Nephron (organoid): ENCODE results near the gene ATG16L2.
A peak's percentile ranks its signal among the peaks of the same experiment; 100 is the strongest.

Experiments used
- H3K27ac Mint-ChIP-seq, 3 experiments: 2 replicates each; pipeline ENCODE4 v1.8.0; 2020; ENCODE audit warnings: mixed read lengths in 3 of 3, mild to moderate bottlenecking in 2 of 3, moderate library complexity in 1 of 3
- H3K27me3 Mint-ChIP-seq: 2 replicates; pipeline ENCODE4 v1.8.0; 2021; ENCODE audit warnings: low read depth, mild to moderate bottlenecking, moderate library complexity, mixed read lengths
- H3K36me3 Mint-ChIP-seq: 2 replicates; pipeline ENCODE4 v1.8.0; 2020; ENCODE audit warnings: low read depth, mixed read lengths
- H3K4me1 Mint-ChIP-seq: 2 replicates; pipeline ENCODE4 v1.8.0; 2020; ENCODE audit warnings: mixed read lengths
- H3K4me3 Mint-ChIP-seq, 3 experiments: 2 replicates each; pipeline ENCODE4 v1.8.0; 2020; ENCODE audit warnings: mild to moderate bottlenecking in 3 of 3, mixed read lengths in 3 of 3, moderate library complexity in 2 of 3
- H3K9me3 Mint-ChIP-seq: 2 replicates; pipeline ENCODE4 v1.8.0; 2020; ENCODE audit warnings: mixed read lengths
- TF ChIP-seq, protein P1 (sequence below), 3 experiments: fragments of 200-600 bp; sonication (generic); IDR thresholded peaks; one replicate each; pipeline ENCODE4 v1.5.0; 2021; ENCODE audit warnings: antibody characterized with exemption in 3 of 3; ENCODE audit not compliant: unreplicated experiment in 3 of 3

The ATG16L2 gene

DNA sequence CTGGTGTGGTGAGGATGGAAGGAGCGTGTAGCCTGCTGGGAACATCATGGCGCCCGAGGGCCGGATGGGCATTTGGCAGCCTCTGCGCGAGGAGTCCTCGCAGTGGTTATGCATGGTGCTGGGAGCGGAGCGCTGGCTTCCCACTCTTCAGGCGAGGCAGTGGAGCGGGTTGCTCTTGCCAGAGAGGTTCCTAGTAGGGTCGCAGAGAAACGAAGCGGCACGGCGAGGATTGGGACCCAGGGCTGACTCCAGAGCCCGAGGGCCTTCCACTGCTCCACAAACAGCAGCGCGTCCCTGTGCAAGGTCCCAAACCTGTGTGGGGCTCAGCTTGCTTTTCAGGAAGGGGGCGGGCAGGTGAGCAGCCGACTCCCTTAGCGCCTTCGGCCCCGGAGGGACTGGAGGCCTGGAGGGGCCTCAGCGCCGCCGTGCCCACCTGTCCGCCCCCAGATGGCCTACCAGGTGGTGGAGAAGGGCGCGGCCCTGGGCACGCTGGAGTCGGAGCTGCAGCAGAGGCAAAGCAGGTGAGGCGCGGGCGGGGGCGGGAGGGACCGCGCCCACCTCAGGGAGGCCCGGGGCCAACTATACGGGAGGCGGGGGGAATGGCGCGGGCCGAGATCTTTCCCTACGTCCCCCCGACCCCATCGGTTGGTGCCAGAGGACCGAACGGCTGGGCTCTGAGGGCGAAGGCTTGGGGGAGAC, 7.2 kb downstream of the ATG16L2 start:
- H3K4me3 Mint-ChIP-seq, result peak overlapping the region; percentile 76 to 79 (median 77)
- H3K27ac Mint-ChIP-seq, result no peak overlapping the region
- H3K27me3 Mint-ChIP-seq, result no peaks in the 10 kb centered on the region
- H3K9me3 Mint-ChIP-seq, result no peaks in the 10 kb centered on the region
- peaks cover 5% of the 10 kb centered on the region for H3K4me1 Mint-ChIP-seq
- peaks cover 12% of the 10 kb centered on the region for H3K36me3 Mint-ChIP-seq
- TF ChIP-seq, protein P1, sequence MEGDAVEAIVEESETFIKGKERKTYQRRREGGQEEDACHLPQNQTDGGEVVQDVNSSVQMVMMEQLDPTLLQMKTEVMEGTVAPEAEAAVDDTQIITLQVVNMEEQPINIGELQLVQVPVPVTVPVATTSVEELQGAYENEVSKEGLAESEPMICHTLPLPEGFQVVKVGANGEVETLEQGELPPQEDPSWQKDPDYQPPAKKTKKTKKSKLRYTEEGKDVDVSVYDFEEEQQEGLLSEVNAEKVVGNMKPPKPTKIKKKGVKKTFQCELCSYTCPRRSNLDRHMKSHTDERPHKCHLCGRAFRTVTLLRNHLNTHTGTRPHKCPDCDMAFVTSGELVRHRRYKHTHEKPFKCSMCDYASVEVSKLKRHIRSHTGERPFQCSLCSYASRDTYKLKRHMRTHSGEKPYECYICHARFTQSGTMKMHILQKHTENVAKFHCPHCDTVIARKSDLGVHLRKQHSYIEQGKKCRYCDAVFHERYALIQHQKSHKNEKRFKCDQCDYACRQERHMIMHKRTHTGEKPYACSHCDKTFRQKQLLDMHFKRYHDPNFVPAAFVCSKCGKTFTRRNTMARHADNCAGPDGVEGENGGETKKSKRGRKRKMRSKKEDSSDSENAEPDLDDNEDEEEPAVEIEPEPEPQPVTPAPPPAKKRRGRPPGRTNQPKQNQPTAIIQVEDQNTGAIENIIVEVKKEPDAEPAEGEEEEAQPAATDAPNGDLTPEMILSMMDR (IDR thresholded peaks at IDR 0.05; ENCODE audit: unreplicated experiment in 3 of 3), result no peak

DNA sequence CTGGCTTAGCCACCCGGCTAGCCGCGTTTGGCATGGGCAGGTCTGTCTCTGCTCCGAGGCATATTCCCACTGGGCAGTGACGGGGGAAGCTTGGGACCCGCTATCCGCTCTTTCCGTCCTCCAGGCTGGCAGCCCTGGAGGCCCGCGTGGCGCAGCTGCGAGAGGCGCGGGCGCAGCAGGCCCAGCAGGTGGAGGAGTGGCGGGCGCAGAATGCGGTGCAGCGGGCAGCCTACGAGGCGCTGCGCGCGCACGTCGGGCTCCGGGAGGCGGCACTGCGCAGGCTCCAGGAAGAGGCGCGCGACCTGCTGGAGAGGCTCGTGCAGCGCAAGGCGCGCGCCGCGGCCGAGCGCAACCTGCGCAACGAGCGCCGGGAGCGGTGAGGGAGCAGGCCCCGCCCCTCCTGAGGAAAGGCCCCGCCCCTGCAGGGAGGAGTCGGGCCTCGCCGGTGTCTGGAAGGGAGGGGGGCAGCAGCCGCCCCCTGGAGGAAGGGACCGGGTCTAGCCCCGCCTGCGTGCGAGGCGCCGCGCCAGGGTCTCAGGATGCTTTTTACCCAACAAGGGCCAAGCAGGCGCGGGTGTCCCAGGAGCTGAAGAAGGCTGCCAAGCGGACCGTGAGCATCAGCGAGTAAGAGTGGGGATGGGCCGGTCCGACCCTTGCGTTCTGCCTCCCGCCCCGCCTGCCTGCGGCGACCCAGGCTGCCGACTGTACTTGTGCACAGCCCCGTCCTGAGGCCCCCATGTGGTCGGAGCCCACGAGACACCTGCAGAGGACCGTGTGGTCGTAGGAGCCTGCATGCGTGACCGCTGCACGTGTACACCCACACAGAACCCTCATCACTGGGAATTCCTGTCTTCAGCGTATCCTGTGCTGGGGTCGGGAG, 7.9 kb downstream of the ATG16L2 start:
- Mint-ChIP-seq H3K4me1 (peaks cover 5% of the 10 kb centered on the region), H3K4me3 (peak overlapping the region; percentile 76 to 79 (median 77)), H3K27me3 (no peaks in the 10 kb centered on the region), H3K9me3 (no peaks in the 10 kb centered on the region), H3K27ac (no peak overlapping the region), H3K36me3 (peaks cover 12% of the 10 kb centered on the region)
- TF ChIP-seq, protein P1 (IDR thresholded peaks at IDR 0.05; ENCODE audit: unreplicated experiment in 3 of 3), result peak; percentile 18 to 30 (median 21)

DNA sequence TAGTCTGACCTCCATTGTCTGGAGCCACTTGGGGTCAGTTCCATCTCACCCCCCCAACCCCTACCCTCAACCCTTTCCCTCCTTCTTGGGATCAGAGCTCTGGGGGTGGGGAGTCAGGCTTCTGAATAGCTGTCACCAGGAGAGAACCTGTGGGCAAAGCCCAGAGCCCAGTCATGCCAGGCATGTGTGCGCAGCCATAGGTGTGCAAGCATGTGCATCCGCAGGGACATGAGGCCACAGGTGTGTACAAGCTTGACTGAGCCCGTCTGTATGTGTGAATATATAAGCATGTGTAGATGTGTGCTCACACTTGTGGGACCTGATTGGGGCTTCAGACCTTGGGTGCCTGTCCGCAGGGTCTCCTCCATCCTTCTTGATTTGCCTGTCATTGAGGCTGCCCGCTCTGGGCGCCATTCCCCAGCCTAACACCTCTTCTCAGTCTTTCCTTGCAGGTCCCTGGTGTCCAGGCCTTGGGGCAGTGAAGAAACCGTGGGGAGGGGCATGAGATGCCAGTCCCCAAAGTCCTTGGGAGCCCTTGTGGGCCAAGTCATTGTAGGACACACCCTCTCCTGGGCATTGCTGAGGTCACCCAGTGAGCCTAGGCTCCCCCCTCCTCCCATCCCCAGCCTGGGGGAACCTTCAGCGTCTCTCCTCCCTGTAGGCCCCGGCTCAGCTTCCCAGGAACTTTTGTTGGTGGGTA, 9.0 kb downstream of the ATG16L2 start:
- Mint-ChIP-seq H3K4me3 (peak overlapping the region; percentile 50 to 73 (median 65)), H3K9me3 (no peaks in the 10 kb centered on the region), H3K4me1 (peaks cover 2% of the 10 kb centered on the region), H3K36me3 (peaks cover 6% of the 10 kb centered on the region), H3K27me3 (no peaks in the 10 kb centered on the region), H3K27ac (peak overlapping the region in 1 of 3 experiments; percentile 55)
- TF ChIP-seq, protein P1 (IDR thresholded peaks at IDR 0.05; ENCODE audit: unreplicated experiment in 3 of 3), result no peak

DNA sequence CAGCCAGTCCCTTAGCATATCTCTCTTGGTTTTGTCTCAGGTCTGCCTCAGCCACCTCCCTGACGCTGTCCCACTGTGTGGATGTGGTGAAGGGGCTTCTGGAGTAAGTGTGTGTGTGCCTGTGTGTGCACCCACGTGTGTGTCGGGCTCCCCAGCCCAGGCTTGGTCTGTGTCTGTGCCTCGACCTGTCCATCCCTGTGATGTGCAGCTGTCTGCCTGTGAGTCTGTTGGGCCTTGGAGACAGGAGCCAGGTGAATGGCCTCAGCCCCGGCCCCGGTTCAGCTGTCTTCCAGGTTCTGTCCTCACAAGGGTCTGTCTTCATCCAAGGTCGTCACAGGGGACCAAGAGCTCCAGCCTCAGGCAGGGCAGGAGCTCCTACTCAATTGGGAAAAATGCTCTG, 9.8 kb downstream of the ATG16L2 start:
- Mint-ChIP-seq H3K4me1 (no peaks in the 10 kb centered on the region), H3K36me3 (peaks cover 3% of the 10 kb centered on the region), H3K27me3 (no peaks in the 10 kb centered on the region), H3K9me3 (no peaks in the 10 kb centered on the region), H3K4me3 (peak overlapping the region; percentile 50 to 73 (median 65)), H3K27ac (no peak overlapping the region)
- TF ChIP-seq, protein P1 (IDR thresholded peaks at IDR 0.05; ENCODE audit: unreplicated experiment in 3 of 3), result no peak

DNA sequence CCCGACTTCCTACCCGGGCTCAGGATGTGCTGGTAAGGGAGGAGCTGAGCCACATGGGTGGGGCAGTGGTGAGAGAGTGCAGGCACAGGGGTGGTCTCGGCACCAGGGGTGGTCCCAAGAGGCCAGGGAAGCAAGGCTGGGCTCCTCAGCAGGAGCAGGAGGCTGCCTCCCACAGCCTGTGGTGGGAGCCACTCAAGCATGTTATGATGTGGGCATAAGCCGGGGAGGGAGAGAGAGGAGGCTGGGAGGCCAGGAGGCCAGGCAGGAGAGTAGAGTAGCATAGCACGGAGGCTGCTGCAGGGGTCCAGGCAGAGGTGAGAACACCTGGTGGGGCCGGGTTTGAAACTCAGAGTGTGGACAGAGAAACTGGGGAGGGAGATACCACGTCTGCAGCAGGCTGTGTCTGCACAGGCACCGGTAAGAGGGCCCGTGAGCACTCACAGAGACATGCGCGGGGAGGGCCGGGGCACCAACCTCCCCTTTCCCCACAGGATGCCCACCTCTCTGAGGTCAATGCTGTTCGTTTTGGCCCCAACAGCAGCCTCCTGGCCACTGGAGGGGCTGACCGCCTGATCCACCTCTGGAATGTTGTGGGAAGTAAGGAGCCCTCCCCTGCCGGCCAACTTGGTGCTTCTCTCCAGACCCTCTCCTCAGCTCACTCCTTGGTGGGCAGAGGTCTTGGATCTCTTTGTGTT, 10.7 kb downstream of the ATG16L2 start:
- H3K4me1 Mint-ChIP-seq, result no peaks in the 10 kb centered on the region
- no peaks in the 10 kb centered on the region for H3K9me3 Mint-ChIP-seq
- TF ChIP-seq, protein P1 (IDR thresholded peaks at IDR 0.05; ENCODE audit: unreplicated experiment in 3 of 3), result no peak
- peak overlapping the region in 1 of 3 experiments; percentile 30 for H3K27ac Mint-ChIP-seq
- no peaks in the 10 kb centered on the region for H3K27me3 Mint-ChIP-seq
- H3K36me3 Mint-ChIP-seq, result no peaks in the 10 kb centered on the region
- peak overlapping the region in 2 of 3 experiments; percentile 29 to 48 for H3K4me3 Mint-ChIP-seq
